ENCODE measurements around the gene OTUD1.

The OTUD1 gene

GRCh38 chr10:23469596-23470237, 30.8 kb downstream of the OTUD1 start:
- no peak for DNase-seq (ENCODE audit: low read depth)

GRCh38 chr10:23472181-23472580, 33.3 kb downstream of the OTUD1 start:
- DNase-seq (ENCODE audit: low read depth) = no peak

GRCh38 chr10:23474081-23474480, 35.2 kb downstream of the OTUD1 start:
- no peak for DNase-seq (ENCODE audit: low read depth)

- no peak for DNase-seq (ENCODE audit: low read depth)
Measured at GRCh38 chr10:23474626-23475025, 35.8 kb downstream of the OTUD1 start.

- no peak for DNase-seq (ENCODE audit: low read depth)
Measured at GRCh38 chr10:23478570-23478969, 39.7 kb downstream of the OTUD1 start.

- no peak for DNase-seq (ENCODE audit: low read depth)
Measured at GRCh38 chr10:23479798-23480473, 41.1 kb downstream of the OTUD1 start.

GRCh38 chr10:23481363-23481961, 42.6 kb downstream of the OTUD1 start:
- DNase-seq (ENCODE audit: low read depth) = no peak

GRCh38 chr10:23490115-23490514, 51.2 kb downstream of the OTUD1 start:
- no peak for DNase-seq (ENCODE audit: low read depth)

All from non-pigmented ciliary epithelial cell (primary cell).